ENCODE results near the gene TWF2. TPM values are rescaled to one million over a fixed set of nuclear protein-coding genes. Genes with fewer than 3 reads are reported as not detected.

TWF2 gene
- total RNA-seq (2022; extraction: Qiagen RNA extraction), result 64.4 to 82.1 TPM (median 75.0 TPM) in 5 replicates

GRCh38 chr3:52238761-52239701 lies at the start of gene TWF2:
TSS of gene TWF2 (minus strand) at chr3:52239158. CDS start at chr3:52239016, 142 bp downstream.

GRCh38 chr3:52278510-52279069 lies 39.6 kb upstream of the TWF2 start, which contains the start of gene WDR82:
TSS of gene WDR82 (minus strand) at chr3:52278649. CDS start at chr3:52278361, 288 bp downstream.

GRCh38 chr3:52245322-52246263 lies 6.6 kb upstream of the TWF2 start, which contains the start of gene PPM1M:
TSS of gene PPM1M (plus strand) at chr3:52245759. CDS start at chr3:52245825, 66 bp downstream.

GRCh38 chr3:52225452-52226228 lies 13.3 kb downstream of the TWF2 start, which contains the start of gene TLR9:
TSS of gene TLR9 (minus strand) at chr3:52225645. CDS start at chr3:52225529, 116 bp downstream.

DNA sequence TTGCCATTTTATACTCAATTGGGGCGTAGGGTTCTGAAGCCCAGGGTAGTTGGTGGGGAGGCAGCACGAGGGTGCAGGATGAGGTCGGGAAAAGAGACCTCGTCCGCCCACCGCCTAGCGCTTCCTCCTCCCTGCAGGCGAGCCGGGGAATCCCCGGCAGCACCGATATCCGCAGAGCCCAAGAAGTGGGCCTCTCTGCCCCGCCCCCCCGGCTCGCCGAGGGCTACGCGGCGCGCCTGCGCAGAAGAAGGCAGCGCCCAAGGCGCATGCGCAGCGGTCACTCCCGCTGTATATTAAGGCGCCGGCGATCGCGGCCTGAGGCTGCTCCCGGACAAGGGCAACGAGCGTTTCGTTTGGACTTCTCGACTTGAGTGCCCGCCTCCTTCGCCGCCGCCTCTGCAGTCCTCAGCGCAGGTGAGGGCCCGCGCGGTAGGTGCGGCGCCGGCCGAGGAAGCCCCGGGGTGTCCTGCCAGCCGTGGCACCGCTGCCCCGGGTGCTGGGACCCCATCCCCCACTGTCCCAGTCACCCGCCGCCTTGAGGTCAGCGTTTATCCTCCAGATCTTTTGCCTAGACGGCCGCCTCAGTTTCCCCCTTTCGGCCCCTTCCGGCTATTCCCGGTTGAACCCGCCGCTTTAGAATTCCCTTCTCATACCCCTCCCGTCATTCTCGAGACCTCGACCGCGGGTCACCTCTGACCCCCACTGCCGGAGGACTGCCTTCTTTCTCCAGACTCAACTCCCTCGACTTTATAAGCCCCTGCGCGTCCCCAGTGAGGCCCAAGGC lies 40.9 kb downstream of the TWF2 start, which contains the start of gene ALAS1:
Gene ALAS1, plus strand, starts transcription at position 319 of the 784 bp plus-strand sequence. CDS start 1,082 bp downstream, outside the sequence.

Other genes starting within 250 kb of the TWF2 start
- 1,305 to 1,473 TPM (median 1,350 TPM) in 5 replicates for gene RPL29, start 243.3 kb downstream of the TWF2 start, total RNA-seq (2022; extraction: Qiagen RNA extraction)
- gene DUSP7, start 182.6 kb downstream of the TWF2 start, total RNA-seq (2022; extraction: Qiagen RNA extraction), result 14.8 to 17.7 TPM (median 16.2 TPM) in 5 replicates
- 15.1 to 20.8 TPM (median 19.8 TPM) in 5 replicates for gene POC1A, start 84.7 kb downstream of the TWF2 start, total RNA-seq (2022; extraction: Qiagen RNA extraction)
- 46.3 to 53.0 TPM (median 51.6 TPM) in 5 replicates for gene ALAS1, start 41.0 kb downstream of the TWF2 start, total RNA-seq (2022; extraction: Qiagen RNA extraction)
- 0.05 to 0.13 TPM in 2 of 5 replicates, not detected in the others for gene TLR9, start 13.5 kb downstream of the TWF2 start, total RNA-seq (2022; extraction: Qiagen RNA extraction)
- gene PPM1M, start 6.6 kb upstream of the TWF2 start, total RNA-seq (2022; extraction: Qiagen RNA extraction), result 4.7 to 6.1 TPM (median 5.1 TPM) in 5 replicates
- 47.6 to 53.3 TPM (median 49.6 TPM) in 5 replicates for gene WDR82, start 39.5 kb upstream of the TWF2 start, total RNA-seq (2022; extraction: Qiagen RNA extraction)
- 3.4 to 5.1 TPM (median 4.4 TPM) in 5 replicates for gene GLYCTK, start 48.7 kb upstream of the TWF2 start, total RNA-seq (2022; extraction: Qiagen RNA extraction)
- 0.78 to 1.2 TPM (median 0.93 TPM) in 5 replicates for gene DNAH1, start 77.2 kb upstream of the TWF2 start, total RNA-seq (2022; extraction: Qiagen RNA extraction)
- 30.5 to 41.0 TPM (median 39.4 TPM) in 5 replicates for gene BAP1, start 170.8 kb upstream of the TWF2 start, total RNA-seq (2022; extraction: Qiagen RNA extraction)
- gene PHF7, start 171.5 kb upstream of the TWF2 start, total RNA-seq (2022; extraction: Qiagen RNA extraction), result 1.8 to 3.1 TPM (median 2.8 TPM) in 5 replicates
- gene SEMA3G, start 205.9 kb upstream of the TWF2 start, total RNA-seq (2022; extraction: Qiagen RNA extraction), result 0.09 to 0.32 TPM (median 0.17 TPM) in 5 replicates
- gene TNNC1, start 214.9 kb upstream of the TWF2 start, total RNA-seq (2022; extraction: Qiagen RNA extraction), result 0.92 to 1.5 TPM (median 1.2 TPM) in 5 replicates
- gene NISCH, start 216.4 kb upstream of the TWF2 start, total RNA-seq (2022; extraction: Qiagen RNA extraction), result 11.4 to 16.8 TPM (median 16.1 TPM) in 5 replicates

All from A549 treated with CORT108297 at 1 μM for 4 hours (cell line).